ENCODE results near the gene ANLN.

GRCh38 chr7:36491317-36491716, 101.7 kb downstream of the ANLN start:
- TF ChIP-seq REST (IDR thresholded peaks at IDR 0.05; ENCODE audit: insufficient read depth in 1 of 2, low read depth in 2 of 2, low read length in 2 of 2) (no peak), TAF1 (IDR thresholded peaks at IDR 0.05; ENCODE audit: borderline replicate concordance, insufficient read depth, low read length) (no peak), POLR2AphosphoS5 (IDR thresholded peaks at IDR 0.05; ENCODE audit: low read depth, low read length) (no peak), SIN3A (IDR thresholded peaks at IDR 0.05; ENCODE audit: borderline replicate concordance, insufficient read depth, low read length) (no peak)
